ENCODE data around the gene BCAS1.
"Not testable (repeated sequence)": the region's sequence is repeated elsewhere in the genome, so short reads cannot be mapped to it uniquely, and the experiment has no call there.

Gene BCAS1

GRCh38 chr20:54015496-54015895 lies 54.9 kb downstream of the BCAS1 start:
- no peak for DNase-seq (ENCODE audit: low read depth)

- no peak for DNase-seq (ENCODE audit: low read depth)
These were observed 56.0 kb downstream of the BCAS1 start for GRCh38 chr20:54014293-54014926.

GRCh38 chr20:54013471-54013870 lies 56.9 kb downstream of the BCAS1 start:
- no peak for DNase-seq (ENCODE audit: low read depth)

- DNase-seq (ENCODE audit: low read depth), result no peak
These were observed 59.0 kb downstream of the BCAS1 start for GRCh38 chr20:54011346-54011745.

- DNase-seq (ENCODE audit: low read depth), result not testable (repeated sequence)
These were observed 64.2 kb downstream of the BCAS1 start for GRCh38 chr20:54006216-54006615.

- no peak for DNase-seq (ENCODE audit: low read depth)
These were observed 64.9 kb downstream of the BCAS1 start for GRCh38 chr20:54005524-54005923.

- no peak for DNase-seq (ENCODE audit: low read depth)
These were observed 65.9 kb downstream of the BCAS1 start for GRCh38 chr20:54004445-54004844.

GRCh38 chr20:54002741-54003140 lies 67.7 kb downstream of the BCAS1 start:
- DNase-seq (ENCODE audit: low read depth), result no peak

- no peak for DNase-seq (ENCODE audit: low read depth)
These were observed 68.3 kb downstream of the BCAS1 start for GRCh38 chr20:54002056-54002575.

GRCh38 chr20:54000914-54001313 lies 69.5 kb downstream of the BCAS1 start:
- no peak for DNase-seq (ENCODE audit: low read depth)

GRCh38 chr20:54000262-54000661 lies 70.1 kb downstream of the BCAS1 start:
- DNase-seq (ENCODE audit: low read depth), result no peak

- DNase-seq (ENCODE audit: low read depth), result no peak
These were observed 71.3 kb downstream of the BCAS1 start for GRCh38 chr20:53999077-53999476.

- DNase-seq (ENCODE audit: low read depth), result no peak
These were observed 73.6 kb downstream of the BCAS1 start for GRCh38 chr20:53996584-53997486.

- DNase-seq (ENCODE audit: low read depth), result no peak
These were observed 74.4 kb downstream of the BCAS1 start for GRCh38 chr20:53995949-53996348.

- no peak for DNase-seq (ENCODE audit: low read depth)
These were observed 76.3 kb downstream of the BCAS1 start for GRCh38 chr20:53994088-53994487.

- DNase-seq (ENCODE audit: low read depth), result no peak
These were observed 77.1 kb downstream of the BCAS1 start for GRCh38 chr20:53993310-53993709.

GRCh38 chr20:53990768-53991450 lies 79.5 kb downstream of the BCAS1 start:
- no peak for DNase-seq (ENCODE audit: low read depth)

GRCh38 chr20:53990003-53990402 lies 80.4 kb downstream of the BCAS1 start:
- DNase-seq (ENCODE audit: low read depth), result no peak

GRCh38 chr20:53989401-53989800 lies 81.0 kb downstream of the BCAS1 start:
- no peak for DNase-seq (ENCODE audit: low read depth)

GRCh38 chr20:53986037-53986650 lies 84.2 kb downstream of the BCAS1 start:
- DNase-seq (ENCODE audit: low read depth), result no peak

GRCh38 chr20:53985150-53985518 lies 85.3 kb downstream of the BCAS1 start:
- no peak for DNase-seq (ENCODE audit: low read depth)
